ENCODE results near the gene DACH1. TPM values are rescaled to one million over a fixed set of nuclear protein-coding genes. Genes with fewer than 3 reads are reported as not detected.

Gene DACH1
- total and polyA plus RNA-seq, 4 donors = 0.32 to 5.4 (median 0.50) TPM; not detected in 1

- Histone ChIP-seq H3K4me3 (ENCODE audit: low read length in 2 of 2) (no peak overlapping the region), H3K27me3 (ENCODE audit: control insufficient read depth in 1 of 2, insufficient read depth in 2 of 2, low read length in 1 of 2) (no peaks in the 10 kb centered on the region), H3K27ac (ENCODE audit: low read depth in 1 of 2, low read length in 2 of 2) (no peak overlapping the region), H3K4me1 (ENCODE audit: control insufficient read depth in 1 of 2, insufficient read depth in 2 of 2, low read length in 2 of 2) (no peaks in the 10 kb centered on the region), H3K36me3 (ENCODE audit: control insufficient read depth in 1 of 2, insufficient read depth in 2 of 2, low read length in 1 of 2) (no peaks in the 10 kb centered on the region), H3K9me3 (ENCODE audit: control insufficient read depth, low read length) (no peaks in the 10 kb centered on the region)
- intact Hi-C loops (cut with DNase I) = no loop called here
- no peak for DNase-seq
- no peak for ATAC-seq (ENCODE audit: low FRiP score)
These were observed 96.3 kb downstream of the DACH1 start for GRCh38 chr13:71770710-71771109.

GRCh38 chr13:71768881-71769280 lies 98.1 kb downstream of the DACH1 start:
- no peaks in the 10 kb centered on the region for H3K4me1 ChIP-seq (ENCODE audit: control insufficient read depth in 1 of 2, insufficient read depth in 2 of 2, low read length in 2 of 2)
- no peak overlapping the region for H3K27ac ChIP-seq (ENCODE audit: low read depth in 1 of 2, low read length in 2 of 2)
- DNase-seq (no peak), ATAC-seq (ENCODE audit: low FRiP score) (no peak)
- H3K36me3 ChIP-seq (ENCODE audit: control insufficient read depth in 1 of 2, insufficient read depth in 2 of 2, low read length in 1 of 2) = no peaks in the 10 kb centered on the region
- H3K27me3 ChIP-seq (ENCODE audit: control insufficient read depth in 1 of 2, insufficient read depth in 2 of 2, low read length in 1 of 2) = no peaks in the 10 kb centered on the region
- intact Hi-C loops (cut with DNase I) = no loop called here
- H3K4me3 ChIP-seq (ENCODE audit: low read length in 2 of 2) = no peak overlapping the region
- no peaks in the 10 kb centered on the region for H3K9me3 ChIP-seq (ENCODE audit: control insufficient read depth, low read length)

- intact Hi-C loops (cut with DNase I) = no loop called here
These were observed 107.1 kb downstream of the DACH1 start for GRCh38 chr13:71759651-71760511.

GRCh38 chr13:71758828-71759227 lies 108.2 kb downstream of the DACH1 start:
- H3K36me3 ChIP-seq (ENCODE audit: control insufficient read depth in 1 of 2, insufficient read depth in 2 of 2, low read length in 1 of 2) = no peaks in the 10 kb centered on the region
- no peaks in the 10 kb centered on the region for H3K27me3 ChIP-seq (ENCODE audit: control insufficient read depth in 1 of 2, insufficient read depth in 2 of 2, low read length in 1 of 2)
- H3K9me3 ChIP-seq (ENCODE audit: control insufficient read depth, low read length) = no peaks in the 10 kb centered on the region
- ATAC-seq (ENCODE audit: low FRiP score) (no peak), DNase-seq (no peak)
- no peak overlapping the region for H3K4me3 ChIP-seq (ENCODE audit: low read length in 2 of 2)
- intact Hi-C loops (cut with DNase I) = no loop called here
- H3K4me1 ChIP-seq (ENCODE audit: control insufficient read depth in 1 of 2, insufficient read depth in 2 of 2, low read length in 2 of 2) = no peaks in the 10 kb centered on the region
- no peak overlapping the region for H3K27ac ChIP-seq (ENCODE audit: low read depth in 1 of 2, low read length in 2 of 2)
- WGBS, 2 donors = 36 to 39% methylated on average over 2 of the region's 2 CpGs

More at GRCh38 chr13:71759651-71760511, 107.1 kb downstream of the DACH1 start:
- DNase-seq (no peak), ATAC-seq (ENCODE audit: low FRiP score) (no peak)
- no peaks in the 10 kb centered on the region for H3K27me3 ChIP-seq (ENCODE audit: control insufficient read depth in 1 of 2, insufficient read depth in 2 of 2, low read length in 1 of 2)
- H3K4me1 ChIP-seq (ENCODE audit: control insufficient read depth in 1 of 2, insufficient read depth in 2 of 2, low read length in 2 of 2) = no peaks in the 10 kb centered on the region
- no peak overlapping the region for H3K4me3 ChIP-seq (ENCODE audit: low read length in 2 of 2)
- no peaks in the 10 kb centered on the region for H3K9me3 ChIP-seq (ENCODE audit: control insufficient read depth, low read length)
- H3K27ac ChIP-seq (ENCODE audit: low read depth in 1 of 2, low read length in 2 of 2) = no peak overlapping the region
- WGBS, 2 donors = 30 to 35% methylated on average over 10 of the region's 10 CpGs
- no peaks in the 10 kb centered on the region for H3K36me3 ChIP-seq (ENCODE audit: control insufficient read depth in 1 of 2, insufficient read depth in 2 of 2, low read length in 1 of 2)

DNA sequence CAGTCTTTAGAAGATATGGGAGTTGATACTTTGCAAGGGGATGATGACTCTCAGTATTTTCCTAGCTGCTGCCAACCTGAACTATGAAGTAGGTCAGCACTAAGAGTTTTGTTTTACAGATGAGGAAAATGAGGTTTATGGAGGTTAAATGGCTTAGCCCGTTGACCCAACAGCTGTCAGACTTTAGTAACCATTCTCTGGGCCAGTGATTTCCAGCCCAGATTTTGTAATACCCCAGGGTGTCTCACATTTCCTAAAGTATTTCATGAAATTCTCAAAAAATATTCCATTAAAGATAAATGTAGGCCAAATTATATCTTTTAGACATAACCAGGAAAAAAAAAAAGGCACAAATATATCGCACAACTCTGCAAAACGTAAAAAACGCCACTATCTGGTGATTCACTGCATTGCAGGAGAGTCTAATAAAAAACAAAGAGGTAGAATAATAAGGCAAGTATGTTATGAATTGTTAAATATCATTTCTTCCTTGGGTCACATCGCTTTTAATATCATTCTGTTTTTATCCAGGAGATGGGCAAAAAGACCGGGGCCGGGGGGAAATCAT lies 112.5 kb downstream of the DACH1 start:
- WGBS, 2 donors = 79% methylated on average over 7 of the region's 7 CpGs
- Histone ChIP-seq H3K36me3 (ENCODE audit: control insufficient read depth in 1 of 2, insufficient read depth in 2 of 2, low read length in 1 of 2) (no peaks in the 10 kb centered on the region), H3K4me1 (ENCODE audit: control insufficient read depth in 1 of 2, insufficient read depth in 2 of 2, low read length in 2 of 2) (no peaks in the 10 kb centered on the region), H3K9me3 (ENCODE audit: control insufficient read depth, low read length) (no peaks in the 10 kb centered on the region), H3K27ac (ENCODE audit: low read depth in 1 of 2, low read length in 2 of 2) (no peak overlapping the region), H3K27me3 (ENCODE audit: control insufficient read depth in 1 of 2, insufficient read depth in 2 of 2, low read length in 1 of 2) (no peaks in the 10 kb centered on the region), H3K4me3 (ENCODE audit: low read length in 2 of 2) (no peak overlapping the region)
- ATAC-seq (ENCODE audit: low FRiP score) (peak; percentile 68), DNase-seq (no peak)
- intact Hi-C loops (cut with DNase I) = no loop called here

DNA sequence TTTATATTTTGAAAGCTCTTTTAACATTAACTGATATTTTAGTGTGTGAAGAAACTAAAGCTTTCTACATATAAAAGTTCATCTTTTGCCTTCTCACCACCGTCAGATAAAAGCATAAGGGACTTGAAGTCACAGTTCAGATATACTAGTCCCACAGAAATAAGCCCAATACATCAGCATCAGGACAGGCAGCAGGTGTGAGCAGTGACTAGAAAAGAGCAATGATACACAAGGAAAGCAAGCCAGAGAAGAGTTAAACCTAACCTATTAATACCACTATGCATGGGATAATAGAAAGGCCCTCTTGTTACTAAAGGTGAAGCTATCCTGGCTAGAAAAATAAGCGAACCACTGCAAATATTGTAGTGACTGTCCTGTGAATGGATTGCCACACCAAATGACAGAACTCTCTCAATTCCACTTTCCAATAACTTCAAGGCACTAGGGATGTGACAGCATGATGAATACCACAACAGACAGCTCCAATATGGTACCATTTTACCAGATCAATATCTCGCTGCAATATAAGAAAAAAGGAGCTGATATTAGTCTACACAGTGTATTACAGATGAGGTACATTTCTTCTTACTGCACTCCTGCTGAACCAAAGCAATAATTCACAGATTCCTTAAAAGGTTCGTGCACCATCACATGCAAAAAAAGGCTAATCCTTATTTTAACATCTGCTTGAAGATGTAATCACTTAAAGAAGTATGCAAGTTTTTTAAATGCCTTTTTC lies 114.1 kb downstream of the DACH1 start:
- ATAC-seq (ENCODE audit: low FRiP score) (no peak), DNase-seq (no peak)
- no peaks in the 10 kb centered on the region for H3K9me3 ChIP-seq (ENCODE audit: control insufficient read depth, low read length)
- 65 to 70% methylated on average over 4 of the region's 4 CpGs for WGBS, 2 donors
- no peak overlapping the region for H3K4me3 ChIP-seq (ENCODE audit: low read length in 2 of 2)
- no peak overlapping the region for H3K27ac ChIP-seq (ENCODE audit: low read depth in 1 of 2, low read length in 2 of 2)
- H3K27me3 ChIP-seq (ENCODE audit: control insufficient read depth in 1 of 2, insufficient read depth in 2 of 2, low read length in 1 of 2) = no peaks in the 10 kb centered on the region
- intact Hi-C loops (cut with DNase I) = no loop called here
- H3K4me1 ChIP-seq (ENCODE audit: control insufficient read depth in 1 of 2, insufficient read depth in 2 of 2, low read length in 2 of 2) = no peaks in the 10 kb centered on the region
- H3K36me3 ChIP-seq (ENCODE audit: control insufficient read depth in 1 of 2, insufficient read depth in 2 of 2, low read length in 1 of 2) = no peaks in the 10 kb centered on the region

- no peak for ATAC-seq (ENCODE audit: low FRiP score)
- WGBS, 2 donors = 57 to 65% methylated on average over 1 of the region's 1 CpG
- intact Hi-C loops (cut with DNase I) = no loop called here
These were observed 115.9 kb downstream of the DACH1 start for GRCh38 chr13:71751073-71751472.

DNA sequence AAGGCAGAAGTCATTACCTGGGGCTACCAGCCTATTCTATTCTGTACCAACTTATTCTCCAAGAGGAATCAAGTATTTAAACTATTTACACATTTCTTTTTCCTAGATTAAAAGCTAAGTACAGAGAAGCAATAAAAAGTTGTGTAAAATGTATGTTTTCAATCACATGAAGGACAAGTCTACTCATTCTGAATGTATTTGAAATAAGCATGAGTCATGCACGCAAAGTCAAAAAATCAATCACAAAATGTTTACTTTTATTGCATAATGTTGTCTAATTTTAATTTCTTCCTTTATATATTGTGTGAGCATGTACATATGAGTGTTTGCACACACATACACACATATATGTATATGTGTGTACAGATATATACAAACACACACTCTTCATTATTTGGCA lies 136.7 kb downstream of the DACH1 start:
- no peak overlapping the region for H3K4me3 ChIP-seq (ENCODE audit: low read length in 2 of 2)
- no peaks in the 10 kb centered on the region for H3K27me3 ChIP-seq (ENCODE audit: control insufficient read depth in 1 of 2, insufficient read depth in 2 of 2, low read length in 1 of 2)
- no peak for ATAC-seq (ENCODE audit: low FRiP score)
- H3K27ac ChIP-seq (ENCODE audit: low read depth in 1 of 2, low read length in 2 of 2) = no peak overlapping the region
- H3K4me1 ChIP-seq (ENCODE audit: control insufficient read depth in 1 of 2, insufficient read depth in 2 of 2, low read length in 2 of 2) = no peaks in the 10 kb centered on the region
- no peaks in the 10 kb centered on the region for H3K9me3 ChIP-seq (ENCODE audit: control insufficient read depth, low read length)
- WGBS, 2 donors = 99 to 100% methylated on average over 1 of the region's 1 CpG
- intact Hi-C loops (cut with DNase I) = no loop called here
- no peak for DNase-seq
- no peaks in the 10 kb centered on the region for H3K36me3 ChIP-seq (ENCODE audit: control insufficient read depth in 1 of 2, insufficient read depth in 2 of 2, low read length in 1 of 2)

More at GRCh38 chr13:71751073-71751472, 115.9 kb downstream of the DACH1 start:
- no peak for DNase-seq
- Histone ChIP-seq H3K36me3 (ENCODE audit: control insufficient read depth in 1 of 2, insufficient read depth in 2 of 2, low read length in 1 of 2) (no peaks in the 10 kb centered on the region), H3K27me3 (ENCODE audit: control insufficient read depth in 1 of 2, insufficient read depth in 2 of 2, low read length in 1 of 2) (no peaks in the 10 kb centered on the region), H3K4me3 (ENCODE audit: low read length in 2 of 2) (no peak overlapping the region), H3K4me1 (ENCODE audit: control insufficient read depth in 1 of 2, insufficient read depth in 2 of 2, low read length in 2 of 2) (no peaks in the 10 kb centered on the region), H3K27ac (ENCODE audit: low read depth in 1 of 2, low read length in 2 of 2) (no peak overlapping the region), H3K9me3 (ENCODE audit: control insufficient read depth, low read length) (no peaks in the 10 kb centered on the region)

All from aorta (tissue), 5 donors.